KBM-7 (cell line): ENCODE data around the gene ABCC3.
A peak's percentile ranks its signal among the peaks of the same experiment; 100 is the strongest.
"Not testable (repeated sequence)": the region's sequence is repeated elsewhere in the genome, so short reads cannot be mapped to it uniquely, and the experiment has no call there.

ENCODE experiments used
- DNase-seq: peaks from one replicate; pipeline ENCODE4 v3.0.0-alpha.2; 2015
- in situ Hi-C: fragments of 300-500 bp; cut with MboI; formaldehyde crosslinking; loops from 2 replicates; pipeline ENCODE4 v1.14.3; 2020; ENCODE audit warnings: low sequenced_read_pairs, low pct_unique_long_range_greater_than_20kb, mixed read lengths

Gene ABCC3

GRCh38 chr17:50719144-50719923 lies 84.7 kb downstream of the ABCC3 start, which contains the start of gene LUC7L3:
Gene LUC7L3, plus strand, starts transcription at chr17:50719603. Its CDS starts 130 bp downstream, at chr17:50719733.
- in situ Hi-C loops, result no loop called here
- peak; percentile 97 for DNase-seq

GRCh38 chr17:50719924-50720794 lies 85.5 kb downstream of the ABCC3 start:
- no peak for DNase-seq
- in situ Hi-C loops, result no loop called here

- DNase-seq, result peak; percentile 36
- in situ Hi-C loops, result no loop called here
Measured at GRCh38 chr17:50721194-50722010, 86.7 kb downstream of the ABCC3 start.

- DNase-seq, result no peak
- in situ Hi-C loops, result no loop called here
Measured at GRCh38 chr17:50722746-50723145, 88.1 kb downstream of the ABCC3 start.

DNA sequence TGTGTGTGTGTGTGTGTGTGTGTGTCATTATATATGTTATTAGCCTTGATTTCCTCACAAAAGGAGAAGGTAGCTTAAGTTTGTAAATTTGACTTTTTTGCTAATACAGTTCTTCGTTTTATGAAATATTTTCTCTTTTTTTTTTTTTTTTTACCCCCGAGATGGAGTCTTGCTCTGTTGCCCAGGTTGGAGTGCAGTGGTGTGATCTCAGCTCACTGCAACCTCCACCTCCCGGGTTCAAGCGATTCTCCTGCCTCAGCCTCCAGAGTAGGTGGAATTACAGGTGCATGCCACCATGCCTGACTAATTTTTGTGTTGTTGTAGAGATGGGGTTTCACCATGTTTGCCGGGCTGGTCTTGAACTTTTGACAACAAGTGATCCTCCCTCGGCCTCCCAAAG lies 89.9 kb downstream of the ABCC3 start:
- in situ Hi-C loops, DNase-seq: not testable (repeated sequence)

DNA sequence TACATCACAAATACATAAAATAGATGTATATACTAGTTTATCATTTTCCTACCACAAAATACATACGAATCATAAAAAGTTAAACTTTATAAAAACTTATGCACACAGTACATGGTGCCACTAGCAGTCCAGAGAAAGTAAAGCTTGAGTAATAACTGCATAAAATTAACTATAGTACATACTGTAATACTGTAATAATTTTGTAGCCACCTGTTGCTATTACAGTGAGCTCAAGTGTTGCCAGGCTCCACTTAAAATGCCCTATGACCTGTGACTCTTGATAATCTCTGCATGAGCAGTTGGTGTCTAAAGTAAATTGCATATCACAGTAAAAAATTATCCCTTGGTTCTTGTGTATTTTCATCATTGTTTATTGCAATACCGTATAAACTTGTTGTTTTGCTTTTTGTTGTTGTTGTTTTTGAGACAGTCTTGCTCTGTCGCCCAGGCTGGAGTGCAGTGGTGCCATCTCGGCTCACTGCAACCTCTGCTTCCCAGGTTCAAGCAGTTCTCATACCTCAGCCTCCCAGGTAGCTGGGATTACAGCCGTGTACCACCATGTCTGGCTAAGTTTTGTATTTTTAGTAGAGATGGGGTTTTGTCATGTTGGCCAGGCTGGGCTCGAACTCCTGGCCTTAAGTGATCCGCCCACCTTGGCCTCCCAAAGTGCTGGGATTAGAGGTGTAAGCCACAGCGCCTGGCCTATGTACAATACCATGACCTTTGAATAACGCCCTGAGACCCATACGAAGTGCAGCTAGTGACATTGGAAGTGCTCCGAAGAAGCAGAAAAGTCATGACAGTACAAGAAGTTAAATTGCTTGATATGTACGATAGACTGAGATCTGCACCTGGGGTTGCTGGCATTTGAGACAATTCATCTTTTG lies 91.3 kb downstream of the ABCC3 start:
- in situ Hi-C loops, result no loop called here
- no peak for DNase-seq

DNA sequence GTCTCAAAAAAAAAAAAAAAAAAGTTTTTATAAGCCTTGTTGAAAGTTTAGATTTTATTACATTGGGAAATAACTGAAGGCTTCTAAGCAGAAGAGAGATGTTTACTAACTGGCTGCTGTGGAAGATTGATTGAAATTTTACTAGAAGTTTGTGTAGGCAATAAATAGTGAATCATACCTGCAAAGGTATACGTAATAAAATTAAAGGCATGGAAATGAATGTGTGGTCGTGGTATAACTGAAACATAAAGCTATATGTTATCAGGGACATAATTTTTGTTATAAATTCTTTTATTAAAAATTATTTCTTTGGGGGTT lies 93.4 kb downstream of the ABCC3 start:
- in situ Hi-C loops, result no loop called here
- DNase-seq, result no peak

DNA sequence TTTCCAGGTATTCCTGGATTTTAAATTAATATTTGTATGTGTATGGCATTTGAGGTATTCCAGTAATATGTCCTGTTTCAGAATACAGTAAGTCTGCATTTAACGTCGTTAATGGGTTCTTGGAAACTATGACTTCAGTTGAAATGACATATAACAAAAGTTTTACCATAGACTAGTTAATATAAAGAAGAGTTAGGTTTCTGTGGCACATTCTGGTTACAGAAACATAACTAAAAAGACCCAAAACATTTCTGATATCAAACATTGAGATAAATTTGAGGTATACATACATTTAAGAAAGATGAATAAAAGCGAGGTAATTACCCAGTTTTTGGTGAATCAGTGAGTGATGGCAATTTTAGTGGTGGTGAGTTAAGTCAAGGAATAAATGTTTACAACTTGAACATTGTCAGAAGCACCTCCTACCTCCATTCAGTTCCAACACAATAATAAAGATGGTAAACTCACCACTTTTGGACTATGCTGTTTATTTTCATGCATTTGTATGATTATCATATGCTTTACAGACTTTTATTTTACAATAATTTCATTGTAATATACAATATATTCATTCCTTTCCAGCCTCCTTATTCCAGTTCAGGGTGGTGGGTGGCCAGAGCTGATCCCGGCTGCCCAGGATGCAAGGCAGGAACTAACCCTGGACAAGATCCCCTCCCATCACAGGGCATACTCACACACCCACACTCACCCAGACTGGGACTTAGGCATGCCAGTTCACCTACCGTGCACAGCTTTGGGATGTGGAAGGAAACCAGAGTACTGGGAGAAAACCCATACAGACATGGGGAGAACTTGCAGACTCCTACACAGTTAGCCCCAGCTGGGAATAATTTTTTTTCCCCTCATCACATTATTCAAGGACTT lies 94.4 kb downstream of the ABCC3 start:
- no peak for DNase-seq
- in situ Hi-C loops, result no loop called here

DNA sequence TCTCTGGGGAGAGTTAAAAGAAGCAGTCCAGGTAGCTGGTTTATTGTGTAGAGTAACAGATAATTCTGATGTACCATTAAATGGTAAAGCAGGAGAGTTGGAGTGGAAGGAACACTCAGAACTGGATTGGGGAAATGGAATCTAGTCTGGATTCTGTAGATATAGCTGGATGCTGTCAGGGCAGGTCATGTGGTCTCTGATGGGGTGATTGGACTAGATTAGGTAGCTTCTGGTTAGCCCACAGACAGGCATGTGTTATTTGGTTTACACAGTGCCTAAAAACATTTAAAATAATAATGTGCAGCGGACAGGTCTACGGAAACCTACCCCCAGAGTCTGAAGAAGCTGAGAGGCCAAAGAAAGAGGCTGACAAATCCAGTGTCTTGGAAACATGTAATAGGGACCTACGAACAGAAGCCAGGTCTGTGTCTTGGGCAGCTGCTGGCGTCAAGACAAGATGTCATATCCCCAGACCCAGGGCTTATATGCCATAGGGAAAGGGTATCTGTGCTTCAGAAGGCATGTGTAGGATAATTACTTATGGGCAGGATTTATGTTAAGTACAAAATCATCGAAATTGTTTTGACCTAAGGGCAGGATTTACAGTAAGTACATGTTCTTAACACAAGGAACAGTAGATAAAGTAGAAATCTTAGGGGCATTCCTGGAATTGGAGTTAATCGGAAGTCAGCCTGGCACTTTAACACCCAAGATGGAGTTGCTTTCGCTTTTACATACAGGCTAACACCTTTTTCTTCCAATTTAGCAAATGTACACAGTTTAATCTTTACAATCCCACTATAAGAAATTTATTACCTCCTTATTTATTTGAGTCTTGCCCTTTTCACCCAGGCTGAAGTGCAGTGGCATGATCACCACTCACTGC lies 97.1 kb downstream of the ABCC3 start:
- in situ Hi-C loops, result no loop called here
- no peak for DNase-seq

DNA sequence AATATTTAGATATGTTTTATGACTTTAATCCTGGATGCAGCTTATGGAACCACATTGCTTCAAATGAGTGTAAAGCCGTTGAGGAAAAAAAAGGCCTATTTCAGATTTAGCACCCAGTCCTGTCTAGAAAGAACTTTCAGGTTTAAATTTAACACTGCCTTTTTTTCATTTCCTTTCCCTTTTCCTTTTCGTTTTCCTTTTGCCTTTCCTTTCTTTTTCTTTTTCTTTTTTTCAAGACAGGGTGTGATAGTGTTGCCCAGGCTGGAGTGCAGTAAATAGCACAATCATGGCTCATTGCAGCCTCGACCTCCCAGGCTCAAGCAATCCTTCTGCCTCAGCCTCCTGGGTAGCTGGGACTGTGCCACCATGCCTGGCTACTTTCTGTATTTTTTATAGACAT lies 100.6 kb downstream of the ABCC3 start:
- DNase-seq, result no peak
- in situ Hi-C loops, result no loop called here

DNA sequence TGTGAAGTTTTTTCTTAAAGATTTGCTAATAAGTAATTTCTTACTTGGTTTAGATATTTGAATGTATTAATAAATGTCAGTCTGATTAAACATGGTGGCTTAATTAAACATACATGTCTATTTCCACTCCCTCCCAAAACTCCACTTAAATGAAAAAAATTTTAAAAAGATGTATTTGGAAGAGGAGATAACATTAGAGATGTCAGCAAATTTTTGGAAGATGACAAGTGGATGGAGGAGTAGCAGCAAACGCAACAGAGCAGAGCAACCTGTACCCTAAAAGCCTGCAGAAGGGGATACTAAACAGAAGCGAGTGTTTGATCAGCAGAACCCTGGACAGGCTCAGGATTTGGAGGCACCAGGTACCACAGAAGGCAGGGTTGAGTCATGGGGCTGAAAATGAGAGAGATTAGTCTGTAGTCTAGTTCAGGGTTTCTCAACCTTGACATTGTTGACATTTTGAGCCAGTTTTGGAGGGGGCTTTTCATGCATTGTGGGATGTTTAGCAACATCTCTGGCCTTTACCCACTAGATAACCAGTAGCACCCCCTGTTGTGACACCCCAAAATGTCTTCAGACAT lies 102.5 kb downstream of the ABCC3 start:
- in situ Hi-C loops, result no loop called here
- no peak for DNase-seq

DNA sequence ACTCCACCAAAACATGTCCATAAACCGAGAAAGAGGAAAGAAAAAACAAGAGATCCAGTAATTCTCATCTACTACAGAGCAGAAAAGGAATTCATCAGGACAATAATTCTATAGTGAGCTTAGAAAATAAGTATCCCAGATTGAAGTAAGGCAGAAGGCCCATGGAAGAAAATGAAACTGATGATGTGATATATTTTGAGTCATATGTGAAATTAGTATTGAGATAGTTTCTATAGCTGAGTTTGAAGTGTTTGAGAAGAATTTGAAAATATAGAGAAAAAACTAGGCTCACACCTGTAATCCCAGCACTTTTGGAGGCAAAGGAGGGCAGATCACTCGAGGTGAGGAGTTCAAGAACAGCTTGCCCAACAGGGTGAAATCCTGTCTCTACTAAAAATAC lies 104.4 kb downstream of the ABCC3 start:
- in situ Hi-C loops, result no loop called here
- no peak for DNase-seq
